NCI-H2196 (cell line): ENCODE data around the gene ADGRD1.

Experiments used
- DNase-seq: peaks from one replicate; lab custom pipeline; 2025; ENCODE audit not compliant: unreplicated experiment; lab: John Stamatoyannopoulos, UW

The ADGRD1 gene

GRCh38 chr12:131020326-131021153 is 66.8 kb downstream of the ADGRD1 start:
- DNase-seq: no peak

DNA sequence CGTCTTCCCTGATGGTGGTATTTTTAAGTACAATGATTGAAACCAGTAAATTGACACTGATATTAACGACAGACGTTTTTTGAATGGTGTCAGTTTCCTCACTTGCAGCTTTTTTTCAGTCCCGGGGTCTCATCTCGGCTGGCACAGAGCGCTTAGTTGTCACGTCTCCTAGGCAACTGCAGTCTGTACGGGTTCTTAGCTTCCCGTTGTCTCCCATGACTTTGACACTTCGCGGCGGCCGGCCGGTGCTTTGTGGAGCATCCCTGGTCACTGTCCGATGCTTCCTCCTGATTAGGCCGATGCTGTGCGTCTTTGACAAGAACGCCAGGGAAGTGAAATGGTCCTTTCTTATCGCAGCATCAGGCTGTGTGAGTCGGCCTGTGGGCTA is 67.4 kb downstream of the ADGRD1 start:
- DNase-seq: no peak

- no peak for DNase-seq
Measured at GRCh38 chr12:131024026-131024425, 70.3 kb downstream of the ADGRD1 start.

DNA sequence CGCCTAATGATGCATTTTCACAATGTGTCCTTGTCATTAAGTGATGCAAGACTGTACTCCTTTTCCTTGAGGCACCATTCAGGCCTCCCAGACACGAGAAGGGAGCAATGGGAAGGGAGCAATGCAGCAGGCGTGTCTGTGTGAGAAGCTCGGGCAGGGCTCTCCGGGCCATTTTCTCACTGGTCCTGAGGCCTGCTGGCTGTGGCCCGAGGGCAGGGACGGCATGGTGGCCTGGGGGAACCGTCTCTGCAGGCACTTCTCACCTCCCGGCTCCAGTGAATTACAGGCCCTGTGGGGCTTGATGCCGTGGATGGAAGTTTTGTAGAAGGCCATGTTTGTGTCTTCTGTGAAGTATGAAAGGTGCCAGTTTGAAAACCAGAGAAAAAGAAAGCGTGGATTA is 71.0 kb downstream of the ADGRD1 start:
- no peak for DNase-seq

GRCh38 chr12:131025234-131025633 is 71.5 kb downstream of the ADGRD1 start:
- DNase-seq: no peak

DNA sequence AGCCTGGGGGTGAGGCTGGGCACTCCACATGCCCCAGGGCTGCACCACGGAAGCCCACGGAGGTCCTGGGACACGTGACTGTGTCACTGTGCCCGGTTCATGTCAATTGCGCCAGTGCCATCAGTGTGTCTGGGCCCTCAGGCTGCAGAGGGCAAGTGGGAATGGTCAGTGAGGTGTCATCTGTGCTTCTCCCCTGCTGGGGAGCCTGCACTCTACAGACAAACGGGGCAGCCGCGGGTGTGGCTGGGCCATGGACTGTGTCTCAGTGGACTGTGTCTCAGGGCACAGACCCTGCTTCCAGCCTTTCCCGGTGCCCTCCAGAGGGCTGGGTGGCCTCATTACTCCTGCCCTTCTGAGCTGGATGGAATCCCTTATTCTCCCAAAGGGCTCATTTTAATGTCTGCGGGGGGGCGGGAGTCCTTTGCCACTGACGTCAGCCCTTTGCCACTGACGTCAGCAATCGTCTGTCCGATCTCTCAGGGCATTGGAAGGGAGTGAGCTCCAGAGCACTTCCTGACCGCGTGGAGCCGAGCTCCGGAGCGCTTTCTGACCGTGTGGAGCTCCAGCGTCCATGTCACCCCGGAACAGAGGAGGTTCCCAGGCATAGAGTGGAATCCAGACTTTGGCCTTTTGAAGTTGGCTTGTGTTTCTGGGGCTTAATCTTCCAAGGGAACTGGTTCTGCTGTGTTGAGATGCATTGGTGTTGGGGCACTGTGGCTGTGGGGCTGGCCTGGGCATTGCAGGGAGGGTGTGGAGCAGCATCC is 72.4 kb downstream of the ADGRD1 start:
- DNase-seq: no peak

- no peak for DNase-seq
Measured at GRCh38 chr12:131026754-131027153, 73.0 kb downstream of the ADGRD1 start.

DNA sequence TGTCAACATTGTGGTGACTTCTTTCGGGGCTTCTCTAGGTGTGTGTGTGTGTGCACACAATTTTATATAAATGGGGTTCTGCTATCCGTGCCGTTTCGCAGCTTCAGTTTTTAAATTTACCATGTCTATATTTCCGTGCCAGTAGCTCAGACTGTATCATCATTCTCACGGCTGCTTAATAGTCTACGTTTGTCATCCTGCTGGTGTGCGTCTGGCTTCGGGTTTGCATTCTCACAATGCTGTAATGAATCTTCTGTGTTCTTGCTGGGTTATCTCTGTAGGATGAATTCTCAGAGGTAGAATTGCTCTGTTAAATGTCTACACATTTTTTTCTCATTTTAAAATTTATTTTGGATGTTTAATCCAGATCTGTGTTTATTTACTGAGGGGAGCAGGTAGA is 73.6 kb downstream of the ADGRD1 start:
- DNase-seq: no peak

DNA sequence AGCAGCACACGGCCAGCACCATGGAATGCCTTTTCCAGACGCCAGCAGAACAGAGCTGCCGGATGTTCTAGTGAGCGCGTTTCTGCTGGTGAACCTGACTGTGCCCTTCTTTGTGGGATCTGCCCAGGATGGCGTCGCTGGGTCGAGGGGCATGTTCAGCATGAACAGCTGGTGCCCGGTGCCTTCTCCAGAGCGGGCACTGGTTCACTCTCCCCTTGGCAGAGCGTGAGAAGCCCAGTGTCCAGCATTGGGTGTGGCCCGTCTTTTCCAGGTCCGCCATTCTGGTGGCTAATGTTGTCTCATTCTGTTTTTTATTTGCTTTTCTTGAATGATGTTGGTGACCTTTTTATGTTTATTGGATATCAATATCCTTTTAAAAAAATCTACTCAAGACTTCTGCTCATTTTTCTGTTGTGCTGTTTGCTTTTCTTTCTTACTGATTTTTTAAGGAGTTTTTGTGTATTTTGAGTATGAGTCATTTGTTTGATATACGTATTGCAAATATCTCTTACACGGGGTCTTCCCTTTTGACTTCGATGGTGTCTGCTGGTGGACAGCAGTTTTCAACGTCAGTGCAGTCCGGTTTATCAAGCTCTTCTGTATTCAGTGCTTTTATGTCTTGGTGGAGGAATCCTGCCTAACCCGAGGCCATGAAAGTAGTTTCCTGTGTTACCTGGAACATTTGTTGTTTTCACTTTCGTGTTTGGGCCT is 74.3 kb downstream of the ADGRD1 start:
- no peak for DNase-seq

GRCh38 chr12:131028587-131029338 is 75.1 kb downstream of the ADGRD1 start:
- DNase-seq: no peak

DNA sequence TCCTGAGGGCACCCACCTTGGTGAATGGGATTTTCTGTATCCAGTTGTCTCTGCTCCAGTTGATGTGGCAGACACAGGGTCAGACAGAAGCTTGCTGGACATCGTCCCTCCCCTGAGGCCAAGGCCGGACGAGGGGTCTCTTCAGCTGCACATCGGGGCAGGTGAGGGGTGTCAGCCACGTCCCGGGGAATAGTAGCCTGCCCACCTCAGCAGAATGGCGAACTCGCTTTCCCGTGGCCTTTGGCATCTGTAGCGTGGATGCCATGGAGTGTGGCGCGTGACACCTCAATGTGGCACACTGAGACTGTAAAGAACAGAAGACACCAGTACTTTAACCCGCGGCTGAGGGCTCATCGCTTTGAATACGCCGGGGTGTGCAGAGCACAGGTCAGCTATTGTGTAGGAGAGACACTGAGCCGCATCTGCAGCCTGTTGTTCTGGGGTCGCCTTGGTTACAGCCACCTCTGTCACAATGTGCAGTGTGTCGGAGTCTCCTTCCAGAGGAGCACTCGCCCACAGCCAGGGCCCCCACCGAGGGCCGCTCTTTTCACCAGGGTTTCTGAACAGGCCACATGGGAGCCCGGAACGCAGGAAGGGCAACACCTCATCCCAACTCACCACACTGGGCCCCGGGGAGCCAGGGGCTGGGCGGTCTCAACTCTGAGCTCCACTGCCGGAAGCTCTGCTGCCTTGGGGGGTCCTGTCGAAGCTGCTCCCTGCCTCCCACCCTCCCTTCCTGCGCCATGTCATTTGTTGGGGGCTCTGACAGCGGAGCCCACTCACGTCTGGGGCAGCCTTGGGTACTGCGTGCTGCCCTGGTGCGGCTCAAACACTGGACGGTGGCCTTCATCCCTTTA is 77.0 kb downstream of the ADGRD1 start:
- DNase-seq: no peak

DNA sequence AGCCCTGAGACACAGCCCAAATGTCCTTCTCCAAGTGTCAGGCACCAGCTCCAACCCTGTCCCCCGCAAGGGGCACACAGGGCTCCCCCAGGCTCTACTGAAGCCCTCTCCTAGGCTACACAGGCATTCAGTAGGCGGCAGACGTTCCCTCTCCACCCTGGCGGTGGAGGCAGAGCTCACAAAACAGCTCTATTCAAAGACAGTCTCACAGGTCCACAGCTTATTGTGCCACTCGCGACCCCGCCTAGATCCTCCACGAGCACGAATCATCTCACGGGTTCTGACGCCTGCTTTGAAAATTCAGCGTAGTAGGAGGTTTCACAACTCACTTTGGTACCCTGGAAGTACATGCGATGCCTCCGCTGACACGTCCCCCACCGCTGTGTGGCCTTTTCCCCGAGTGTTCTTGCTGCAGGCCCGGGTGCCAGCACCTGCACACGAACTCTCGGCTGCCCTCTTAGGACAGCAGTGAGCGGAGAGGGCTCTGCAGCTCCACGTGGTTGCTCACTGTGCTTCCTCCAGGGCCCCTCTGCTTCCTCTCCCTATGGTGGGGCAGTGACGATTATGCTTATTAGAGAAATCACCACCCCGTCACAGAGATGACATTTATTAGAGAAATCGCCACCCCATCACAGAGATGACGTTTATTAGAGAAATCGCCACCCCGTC is 78.5 kb downstream of the ADGRD1 start:
- DNase-seq: no peak

GRCh38 chr12:131033486-131033885 is 79.8 kb downstream of the ADGRD1 start:
- no peak for DNase-seq

- no peak for DNase-seq
Measured at GRCh38 chr12:131033886-131034482, 80.3 kb downstream of the ADGRD1 start.

DNA sequence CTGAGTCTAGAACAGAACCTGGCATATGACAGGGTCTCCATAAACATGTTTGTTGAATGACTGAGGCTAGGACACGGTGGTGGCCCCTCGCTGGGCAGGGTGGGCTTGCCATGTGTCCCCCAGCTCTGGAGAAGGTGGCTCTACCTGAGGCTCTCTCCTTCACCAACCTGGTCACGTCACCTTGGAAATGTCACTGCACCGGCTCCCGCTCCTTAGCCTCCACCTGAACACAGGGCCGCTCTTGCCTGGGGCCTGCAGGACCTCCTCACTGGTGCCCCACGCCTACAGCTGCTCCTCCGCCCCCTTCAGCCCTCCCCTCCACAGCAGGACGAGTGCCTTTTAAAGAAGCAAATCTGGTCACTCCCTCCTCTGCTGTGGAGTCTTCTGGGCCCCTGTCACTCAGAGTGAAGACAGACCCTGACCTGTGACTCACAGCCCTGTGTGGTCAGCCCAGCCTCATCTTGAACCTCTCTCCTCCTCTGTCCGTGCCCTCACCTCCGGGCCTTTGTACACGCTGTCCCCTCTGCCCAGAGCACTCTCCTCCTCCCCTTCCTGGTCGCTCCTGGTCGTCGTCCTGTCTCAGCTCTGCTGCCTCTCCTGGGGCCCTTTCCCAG is 81.0 kb downstream of the ADGRD1 start:
- no peak for DNase-seq

DNA sequence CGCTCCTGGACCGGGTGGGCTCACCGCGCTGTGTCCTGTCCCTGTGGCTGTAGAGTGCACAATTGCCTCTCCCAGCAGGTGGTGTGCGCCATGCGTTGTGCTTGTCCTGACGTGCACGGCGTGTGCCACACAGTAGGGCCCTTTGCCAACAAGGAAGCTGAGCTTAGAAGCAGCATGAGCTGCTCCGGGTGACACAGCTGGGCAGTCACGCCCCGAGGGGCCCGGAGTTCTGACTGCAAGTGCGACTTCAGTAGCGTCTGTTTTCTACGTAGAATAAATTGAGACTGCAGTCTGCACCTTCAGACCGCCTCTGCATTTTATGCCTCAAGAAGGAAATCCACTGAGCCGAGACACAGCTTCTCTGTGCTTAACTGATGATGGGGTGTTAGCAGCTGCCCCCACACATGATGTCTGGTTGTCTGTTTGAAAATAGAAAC is 81.6 kb downstream of the ADGRD1 start:
- no peak for DNase-seq

GRCh38 chr12:131038159-131038558 is 84.5 kb downstream of the ADGRD1 start:
- DNase-seq: no peak
